DOHH2 (cell line): ENCODE measurements around the gene HERC4.
"Not testable (repeated sequence)": the region's sequence is repeated elsewhere in the genome, so short reads cannot be mapped to it uniquely, and the experiment has no call there.

Experiments used
- H3F3A ChIP-seq: fragments of 200-600 bp; sonication (generic), shearing (Covaris generic); 2 replicates; pipeline ENCODE4 v1.6.0; 2016; ENCODE audit warnings: antibody characterized with exemption, mild to moderate bottlenecking; ENCODE audit not compliant: control insufficient read depth, insufficient read depth
- H3K27ac ChIP-seq: fragments of 200-600 bp; sonication (generic); 2 replicates; pipeline ENCODE4 v1.5.1; 2014; ENCODE audit warnings: low read depth, mild to moderate bottlenecking, low read length, moderate library complexity
- H3K27me3 ChIP-seq: fragments of 200-600 bp; sonication (generic); 2 replicates; pipeline ENCODE4 v1.6.1; 2014; ENCODE audit warnings: mild to moderate bottlenecking, low read length, mixed read lengths; ENCODE audit not compliant: control insufficient read depth
- H3K36me3 ChIP-seq: fragments of 200-600 bp; sonication (generic); 2 replicates; pipeline ENCODE4 v1.6.1; 2014; ENCODE audit warnings: mild to moderate bottlenecking, low read length, moderate library complexity, mixed read lengths; ENCODE audit not compliant: control insufficient read depth
- H3K4me1 ChIP-seq: fragments of 200-600 bp; sonication (generic); 2 replicates; pipeline ENCODE4 v1.6.1; 2014; ENCODE audit warnings: mild to moderate bottlenecking, low read length, mixed read lengths; ENCODE audit not compliant: control insufficient read depth
- H3K4me2 ChIP-seq: fragments of 200-600 bp; sonication (generic); 2 replicates; pipeline ENCODE4 v1.6.0; 2014; ENCODE audit warnings: mild to moderate bottlenecking, low read length, moderate library complexity
- H3K4me3 ChIP-seq: fragments of 200-600 bp; sonication (generic); 2 replicates; pipeline ENCODE4 v1.5.1; 2014; ENCODE audit warnings: mild to moderate bottlenecking, low read length, mixed read lengths
- H3K79me2 ChIP-seq: fragments of 200-600 bp; sonication (generic); 2 replicates; pipeline ENCODE4 v1.6.1; 2014; ENCODE audit warnings: mild to moderate bottlenecking, low read length, mixed read lengths; ENCODE audit not compliant: control insufficient read depth
- H3K9me2 ChIP-seq: fragments of 200-600 bp; sonication (generic); replicated peaks from 2 replicates; pipeline ENCODE4 v1.6.1; 2014; ENCODE audit warnings: mild to moderate bottlenecking, low read length, mixed read lengths; ENCODE audit not compliant: control insufficient read depth
- H3K9me3 ChIP-seq: fragments of 200-600 bp; sonication (generic); 2 replicates; pipeline ENCODE4 v1.6.1; 2014; ENCODE audit warnings: antibody characterized with exemption, low read length, mixed read lengths; ENCODE audit not compliant: control insufficient read depth, insufficient read depth
- H4K20me1 ChIP-seq: fragments of 200-600 bp; sonication (generic); 2 replicates; pipeline ENCODE4 v1.6.0; 2014; ENCODE audit warnings: low read depth, mild to moderate bottlenecking, antibody characterized with exemption, low read length, moderate library complexity; ENCODE audit not compliant: control insufficient read depth, insufficient read depth
- CTCF ChIP-seq: fragments of 200-600 bp; sonication (generic); IDR thresholded peaks from one replicate; pipeline ENCODE4 v1.5.1; 2014; ENCODE audit warnings: antibody characterized with exemption, mild to moderate bottlenecking, low read depth, low read length; ENCODE audit not compliant: poor library complexity, severe bottlenecking
- EZH2phosphoT487 ChIP-seq: fragments of 200-600 bp; sonication (generic); IDR thresholded peaks from 2 replicates; pipeline ENCODE4 v1.6.1; 2017; ENCODE audit warnings: borderline replicate concordance, mild to moderate bottlenecking, antibody characterized with exemption, low read length, moderate library complexity, mixed read lengths

HERC4 gene

DNA sequence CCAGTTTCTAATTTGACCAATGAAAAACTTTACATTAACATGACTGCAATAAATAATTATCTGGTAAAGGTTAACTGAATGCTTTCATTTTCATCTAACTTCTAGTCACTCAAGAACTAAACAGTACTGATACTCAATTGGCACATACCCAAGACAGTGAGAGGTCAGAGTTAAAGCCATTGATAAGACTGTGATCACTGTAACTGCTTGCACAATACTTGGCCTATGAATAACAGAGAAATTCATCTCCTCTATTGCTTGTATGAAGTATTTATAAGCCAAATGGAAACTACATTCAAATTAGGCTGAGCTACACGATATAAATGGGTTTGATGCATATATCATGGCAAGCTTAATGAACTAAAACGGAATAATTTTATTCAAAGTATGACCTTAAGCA is 43.0 kb downstream of the HERC4 start:
- H3K36me3 ChIP-seq, result peaks cover 39% of the 10 kb centered on the region
- no peaks in the 10 kb centered on the region for H3K9me3 ChIP-seq
- H3K4me2 ChIP-seq, result no peak overlapping the region
- H3K27ac ChIP-seq, result no peak overlapping the region
- H3K27me3 ChIP-seq, result no peaks in the 10 kb centered on the region
- H3K4me3 ChIP-seq, result no peak overlapping the region
- H3K4me1 ChIP-seq, result no peaks in the 10 kb centered on the region
- no peaks in the 10 kb centered on the region for H3K79me2 ChIP-seq
- no peaks in the 10 kb centered on the region for H3F3A ChIP-seq
- no peaks in the 10 kb centered on the region for H4K20me1 ChIP-seq
- H3K9me2 ChIP-seq, result no peaks in the 10 kb centered on the region
- no peak for TF ChIP-seq CTCF
- TF ChIP-seq EZH2phosphoT487, result no peak

- Histone ChIP-seq H4K20me1 (no peaks in the 10 kb centered on the region), H3K27me3 (no peaks in the 10 kb centered on the region), H3K36me3 (peaks cover 37% of the 10 kb centered on the region), H3F3A (no peaks in the 10 kb centered on the region), H3K27ac (no peak overlapping the region), H3K4me3 (no peak overlapping the region), H3K79me2 (no peaks in the 10 kb centered on the region), H3K4me1 (peaks cover 6% of the 10 kb centered on the region), H3K9me3 (no peaks in the 10 kb centered on the region), H3K4me2 (no peak overlapping the region), H3K9me2 (no peaks in the 10 kb centered on the region)
- TF ChIP-seq EZH2phosphoT487 (no peak), CTCF (no peak)
Observed at GRCh38 chr10:68027429-68027828, 47.7 kb downstream of the HERC4 start.

- no peak for TF ChIP-seq CTCF
- no peak for TF ChIP-seq EZH2phosphoT487
- Histone ChIP-seq H3K9me3 (no peaks in the 10 kb centered on the region), H4K20me1 (no peaks in the 10 kb centered on the region), H3K4me2 (no peak overlapping the region), H3F3A (no peaks in the 10 kb centered on the region), H3K4me1 (peaks cover 6% of the 10 kb centered on the region), H3K27ac (no peak overlapping the region), H3K36me3 (peaks cover 37% of the 10 kb centered on the region), H3K79me2 (no peaks in the 10 kb centered on the region), H3K4me3 (no peak overlapping the region), H3K9me2 (no peaks in the 10 kb centered on the region), H3K27me3 (no peaks in the 10 kb centered on the region)
Observed at GRCh38 chr10:68023292-68023691, 51.8 kb downstream of the HERC4 start.

DNA sequence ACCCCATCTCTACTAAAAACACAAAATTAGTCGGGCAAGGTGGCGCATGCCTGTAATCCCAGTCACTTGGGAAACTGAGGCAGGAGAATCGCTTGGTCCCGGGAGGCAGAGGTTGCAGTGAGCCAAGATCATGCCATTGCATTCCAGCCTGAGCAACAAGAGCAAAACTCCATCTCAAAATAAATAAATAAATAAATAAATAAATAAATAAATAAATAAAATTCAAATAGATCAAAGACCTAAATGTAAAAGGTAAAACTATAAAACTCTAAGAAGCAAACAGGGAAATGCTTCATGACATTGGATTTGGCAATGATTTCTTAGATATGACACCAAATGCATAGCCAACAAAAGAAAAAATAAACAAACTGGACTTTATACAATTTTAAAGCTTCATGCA is 52.8 kb downstream of the HERC4 start:
- H3K9me2 ChIP-seq, H3K4me2 ChIP-seq, H3K4me1 ChIP-seq, H3K9me3 ChIP-seq, H3K79me2 ChIP-seq, H4K20me1 ChIP-seq, H3K27ac ChIP-seq, H3F3A ChIP-seq, H3K4me3 ChIP-seq, H3K27me3 ChIP-seq: not testable (repeated sequence)
- H3K36me3 ChIP-seq, result peaks cover 32% of the 10 kb centered on the region

DNA sequence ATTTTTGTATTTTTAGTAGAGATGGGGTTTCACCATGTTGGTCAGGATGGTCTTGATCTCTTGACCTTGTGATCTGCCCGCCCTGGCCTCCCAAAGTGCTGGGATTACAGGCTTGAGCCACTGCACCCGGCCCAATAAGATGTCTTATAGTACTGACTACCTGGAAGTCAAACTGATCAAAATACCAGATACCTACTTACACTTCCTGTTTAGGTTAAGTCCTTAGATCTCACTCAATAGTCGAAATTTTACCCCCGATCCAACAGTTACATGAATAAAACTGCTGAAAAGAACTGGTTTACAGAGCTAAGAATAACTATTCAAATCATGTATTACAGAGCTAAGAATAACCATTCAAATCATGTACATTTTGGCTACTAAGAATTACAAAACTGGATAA is 58.6 kb downstream of the HERC4 start:
- not testable (repeated sequence) for H3K27ac ChIP-seq, H3K79me2 ChIP-seq, H3K4me1 ChIP-seq, H3K27me3 ChIP-seq, H3F3A ChIP-seq, H3K9me2 ChIP-seq, H3K9me3 ChIP-seq, H3K4me3 ChIP-seq, H4K20me1 ChIP-seq
- Histone ChIP-seq H3K36me3 (peaks cover 40% of the 10 kb centered on the region), H3K4me2 (peak overlapping the region; percentile 47)
